Umbilical cord (tissue), 2 donors: Measurements from ENCODE around the gene RORC. TPM values are rescaled to one million over a fixed set of nuclear protein-coding genes. Genes with fewer than 3 reads are reported as not detected.
"Not testable (repeated sequence)": the region's sequence is repeated elsewhere in the genome, so short reads cannot be mapped to it uniquely, and the experiment has no call there.

ENCODE experiments used
- DNase-seq: peaks from one replicate; pipeline ENCODE4 v3.0.0-alpha.2; 2015; ENCODE audit warnings: low spot score
- total RNA-seq: library from RNA; depleted of rRNA; stranded (reverse); fragments of >200 nt; gene quantifications from one replicate; pipeline ENCODE4 v1.2.3, GENCODE V29; 2014; ENCODE audit warnings: low replicate concordance; ENCODE audit not compliant: insufficient read depth

RORC gene
- total RNA-seq, 1 donor from 2014 or later: 7.0 TPM

GRCh38 chr1:151805066-151805820 lies 26.4 kb downstream of the RORC start, which contains the start of gene LINGO4:
LINGO4 (minus strand) TSS chr1:151805419; CDS start chr1:151802704, 2,715 bp downstream.
- peak; percentile 35 for DNase-seq

- DNase-seq: no peak
Observed at GRCh38 chr1:151803915-151804314, 27.7 kb downstream of the RORC start.

- no peak for DNase-seq
Observed at GRCh38 chr1:151803164-151803563, 28.4 kb downstream of the RORC start.

- no peak for DNase-seq
Observed at GRCh38 chr1:151802372-151802771, 29.2 kb downstream of the RORC start.

- DNase-seq: no peak
Observed at GRCh38 chr1:151801846-151802245, 29.8 kb downstream of the RORC start.

DNA sequence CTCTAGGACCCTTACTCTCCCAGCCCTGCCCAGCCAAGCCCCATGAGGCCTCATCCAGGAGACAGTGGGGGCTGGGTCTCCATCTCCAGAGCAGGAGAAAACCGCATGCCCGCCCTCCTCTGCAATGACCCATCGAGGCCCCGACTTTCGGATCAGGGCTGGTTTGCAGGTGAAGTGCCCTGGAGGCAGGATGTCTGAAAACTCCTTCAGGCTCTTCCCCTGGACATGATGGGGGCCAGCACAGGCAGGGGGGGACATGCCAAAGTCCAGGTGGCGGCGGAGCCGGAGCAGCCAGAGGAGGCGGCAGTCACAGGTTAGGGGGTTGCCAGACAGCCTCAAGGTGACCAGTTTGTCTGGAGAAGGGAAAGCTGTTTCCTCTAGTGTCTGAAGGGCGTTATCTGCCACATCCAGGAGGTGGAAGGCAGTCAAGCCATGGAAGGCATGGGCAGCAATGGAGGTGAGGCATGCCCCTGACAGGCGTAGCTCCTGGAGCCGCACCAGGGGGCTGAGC lies 30.2 kb downstream of the RORC start:
- DNase-seq: no peak

- no peak for DNase-seq
Observed at GRCh38 chr1:151800830-151801229, 30.8 kb downstream of the RORC start.

GRCh38 chr1:151799179-151800022 lies 32.2 kb downstream of the RORC start:
- no peak for DNase-seq

DNA sequence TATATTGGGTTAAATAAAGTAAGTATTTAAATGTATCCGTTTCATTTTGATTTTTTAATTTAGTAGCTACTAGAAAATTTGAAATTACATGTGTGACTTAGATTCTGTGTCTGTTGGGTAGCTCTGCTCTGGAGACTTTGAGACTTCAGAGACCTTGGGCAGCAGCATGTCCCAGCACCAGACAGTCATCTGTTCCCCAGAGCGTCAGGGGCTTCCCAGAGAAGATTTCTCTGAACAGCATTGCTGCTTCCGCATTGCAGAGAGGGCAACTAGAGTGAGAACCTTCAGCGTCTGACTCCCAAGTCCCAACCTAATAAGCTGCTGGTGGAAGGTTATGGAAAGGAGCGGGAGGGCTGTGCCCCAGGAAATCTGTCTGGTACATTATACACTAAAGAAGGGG lies 33.0 kb downstream of the RORC start:
- DNase-seq: no peak

DNA sequence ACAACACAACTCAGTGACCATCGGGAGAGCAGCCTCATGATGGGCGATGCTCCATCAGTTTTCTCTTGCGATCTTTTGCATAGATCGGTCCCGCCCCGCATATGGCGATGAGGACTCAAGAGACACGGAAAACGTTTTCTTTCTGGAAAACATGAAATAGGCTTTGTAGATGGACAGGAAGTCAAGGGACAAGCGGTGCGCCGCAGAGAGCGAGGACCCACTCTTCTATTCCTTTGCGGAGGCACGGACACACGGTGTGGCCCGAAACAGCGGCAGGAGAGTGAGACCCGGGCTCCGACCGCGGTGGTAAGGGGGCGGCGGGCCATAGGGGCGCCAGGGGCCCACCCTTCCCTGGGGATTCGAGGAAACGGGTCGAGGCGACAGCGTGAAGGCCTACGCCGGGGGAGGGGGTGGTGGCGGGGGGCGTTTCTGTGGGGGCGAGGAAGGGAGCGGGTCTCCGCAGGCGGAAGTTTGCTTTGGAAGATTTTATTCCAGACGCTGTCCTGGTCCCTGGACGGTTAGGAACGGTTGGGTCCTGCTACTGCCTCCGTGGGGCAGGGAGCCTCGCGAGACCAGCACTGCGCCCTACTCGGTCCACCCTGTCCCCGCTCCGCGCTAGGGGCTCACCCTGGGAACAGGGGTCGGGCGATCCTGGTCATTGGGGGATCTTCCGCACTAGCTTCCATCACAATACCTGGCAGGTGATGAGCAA lies 40.5 kb downstream of the RORC start:
- DNase-seq: no peak

GRCh38 chr1:151790071-151790939 lies 41.3 kb downstream of the RORC start, which contains the start of gene TDRKH:
TDRKH (minus strand) TSS chr1:151790500; CDS start chr1:151783022, 7,478 bp downstream.
- peak; percentile 99 for DNase-seq

DNA sequence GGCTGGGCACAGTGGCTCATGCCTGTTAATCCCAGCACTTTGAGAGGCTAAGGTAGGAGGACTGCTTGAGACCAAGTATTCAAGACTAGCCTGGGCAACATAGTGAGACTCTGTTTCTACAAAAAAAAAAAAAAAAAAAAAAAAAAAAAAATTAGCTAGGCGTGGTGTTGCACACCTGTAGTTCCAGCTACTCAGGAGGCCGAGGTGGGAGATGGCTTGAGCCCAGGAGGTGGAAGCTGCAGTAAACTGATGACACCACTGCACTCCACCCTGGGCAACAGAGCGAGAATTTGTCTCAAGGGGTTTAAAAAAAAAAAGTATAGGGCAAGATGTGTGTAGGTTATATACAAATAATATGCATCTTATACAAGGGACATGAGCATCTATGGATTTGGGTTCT lies 43.9 kb downstream of the RORC start:
- no peak for DNase-seq

DNA sequence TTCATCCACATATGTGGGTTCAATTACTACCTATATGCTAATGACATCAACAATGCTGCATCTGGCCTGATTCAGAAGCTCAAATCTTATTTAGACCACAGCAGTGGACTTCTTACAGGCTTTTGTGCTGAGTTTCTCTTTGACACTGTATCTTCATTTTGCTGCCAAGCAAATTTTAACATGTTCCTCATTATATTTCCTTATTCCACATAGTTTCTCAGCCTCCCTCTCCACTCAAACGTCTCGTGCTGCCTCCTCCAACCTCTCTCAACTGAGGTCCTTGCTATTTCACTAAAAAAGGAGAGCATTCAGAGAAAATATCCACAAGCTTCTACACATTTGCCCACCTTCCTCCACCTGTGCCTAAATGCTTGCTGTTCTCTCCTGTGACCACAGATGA lies 47.8 kb downstream of the RORC start:
- DNase-seq: no peak

- no peak for DNase-seq
Observed at GRCh38 chr1:151782741-151783140, 48.9 kb downstream of the RORC start.

- DNase-seq: not testable (repeated sequence)
Observed at GRCh38 chr1:151782026-151782425, 49.6 kb downstream of the RORC start.

DNA sequence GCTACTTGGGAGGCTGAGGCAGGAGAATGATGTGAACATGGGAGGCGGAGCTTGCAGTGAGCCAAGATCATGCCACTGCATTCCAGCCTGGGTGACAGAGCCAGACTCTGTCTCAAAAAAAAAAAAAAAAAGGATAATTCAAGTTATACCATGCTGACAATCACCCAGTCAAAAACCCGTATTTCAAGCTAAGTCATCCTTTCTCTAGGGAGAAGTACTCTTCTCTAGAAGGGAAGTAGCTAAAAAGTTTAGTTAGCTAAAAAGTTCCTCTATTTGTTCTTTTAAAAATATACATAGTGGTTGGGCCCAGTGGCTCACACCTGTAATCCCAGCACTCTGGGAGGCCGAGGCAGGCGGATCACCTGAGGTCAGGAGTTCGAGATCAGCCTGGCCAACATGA lies 50.9 kb downstream of the RORC start:
- DNase-seq: not testable (repeated sequence)

GRCh38 chr1:151779852-151780251 lies 51.8 kb downstream of the RORC start:
- DNase-seq: no peak

- DNase-seq: no peak
Observed at GRCh38 chr1:151777317-151777716, 54.3 kb downstream of the RORC start.

DNA sequence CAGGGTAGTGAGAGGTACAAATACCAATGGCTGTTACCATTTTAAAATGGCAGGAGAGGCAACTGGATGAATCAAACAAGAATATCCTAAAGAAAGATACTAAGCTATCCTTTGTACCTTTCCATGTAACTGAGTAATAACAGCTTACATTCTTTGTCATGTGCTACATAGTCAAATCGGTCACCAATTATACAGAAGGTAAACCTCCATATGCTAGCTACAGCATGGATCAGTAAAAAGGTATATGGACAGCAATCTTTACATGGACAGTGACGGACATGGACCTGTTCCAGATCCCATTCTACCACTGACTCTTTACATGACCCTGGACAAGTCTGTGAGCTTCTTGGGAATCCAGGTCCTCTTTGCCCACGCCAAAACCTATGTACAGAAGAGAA lies 54.9 kb downstream of the RORC start:
- no peak for DNase-seq

- no peak for DNase-seq
Observed at GRCh38 chr1:151775894-151776664, 55.5 kb downstream of the RORC start.
